MM.1S (cell line): ENCODE results near the gene TTLL10.

Experiments
- EZH2phosphoT487 ChIP-seq: fragments of 300-600 bp; sonication (generic); IDR thresholded peaks from 2 replicates; pipeline ENCODE4 v1.6.1; 2018; ENCODE audit warnings: antibody characterized with exemption, low read length
- TF ChIP-seq, protein P1 (sequence below): fragments of 300-600 bp; sonication (generic); IDR thresholded peaks from 2 replicates; pipeline ENCODE4 v1.5.1; 2016; ENCODE audit warnings: antibody characterized with exemption, low read length, mixed read lengths

DNA sequence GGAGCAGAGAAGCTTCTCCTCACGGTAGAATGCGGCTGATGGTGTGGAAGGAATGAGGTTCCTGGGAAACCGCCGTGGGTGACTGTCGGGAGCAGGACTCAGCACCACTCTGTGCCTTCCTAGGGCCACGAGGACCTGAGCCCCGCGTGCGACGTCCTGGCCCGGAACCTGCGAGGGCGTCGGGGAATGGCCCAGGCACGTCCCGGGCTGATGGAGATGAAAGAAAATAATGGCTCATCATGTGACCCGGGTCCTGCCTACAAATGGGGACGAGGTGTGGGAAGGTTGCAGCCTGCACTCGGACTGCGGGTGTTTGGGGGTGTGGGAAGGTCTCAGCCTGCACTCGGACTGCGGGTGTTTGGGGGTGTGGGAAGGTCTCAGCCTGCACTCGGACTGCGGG lies 25.1 kb upstream of the TTLL10 start:
- TF ChIP-seq EZH2phosphoT487, result no peak
- TF ChIP-seq, protein P1, sequence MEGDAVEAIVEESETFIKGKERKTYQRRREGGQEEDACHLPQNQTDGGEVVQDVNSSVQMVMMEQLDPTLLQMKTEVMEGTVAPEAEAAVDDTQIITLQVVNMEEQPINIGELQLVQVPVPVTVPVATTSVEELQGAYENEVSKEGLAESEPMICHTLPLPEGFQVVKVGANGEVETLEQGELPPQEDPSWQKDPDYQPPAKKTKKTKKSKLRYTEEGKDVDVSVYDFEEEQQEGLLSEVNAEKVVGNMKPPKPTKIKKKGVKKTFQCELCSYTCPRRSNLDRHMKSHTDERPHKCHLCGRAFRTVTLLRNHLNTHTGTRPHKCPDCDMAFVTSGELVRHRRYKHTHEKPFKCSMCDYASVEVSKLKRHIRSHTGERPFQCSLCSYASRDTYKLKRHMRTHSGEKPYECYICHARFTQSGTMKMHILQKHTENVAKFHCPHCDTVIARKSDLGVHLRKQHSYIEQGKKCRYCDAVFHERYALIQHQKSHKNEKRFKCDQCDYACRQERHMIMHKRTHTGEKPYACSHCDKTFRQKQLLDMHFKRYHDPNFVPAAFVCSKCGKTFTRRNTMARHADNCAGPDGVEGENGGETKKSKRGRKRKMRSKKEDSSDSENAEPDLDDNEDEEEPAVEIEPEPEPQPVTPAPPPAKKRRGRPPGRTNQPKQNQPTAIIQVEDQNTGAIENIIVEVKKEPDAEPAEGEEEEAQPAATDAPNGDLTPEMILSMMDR, result no peak
